ENCODE measurements around the gene ANOS1.
"Not testable (repeated sequence)": the region's sequence is repeated elsewhere in the genome, so short reads cannot be mapped to it uniquely, and the experiment has no call there.

ANOS1 gene

GRCh38 chrX:8591501-8591900 lies 140.4 kb downstream of the ANOS1 start:
- DNase-seq, result no peak

GRCh38 chrX:8586953-8587352 lies 145.0 kb downstream of the ANOS1 start:
- no peak for DNase-seq

- DNase-seq, result no peak
These were observed 152.3 kb downstream of the ANOS1 start for GRCh38 chrX:8579602-8580001.

- DNase-seq, result no peak
These were observed 155.1 kb downstream of the ANOS1 start for GRCh38 chrX:8576821-8577220.

- DNase-seq, result no peak
These were observed 166.2 kb downstream of the ANOS1 start for GRCh38 chrX:8565729-8566128.

DNA sequence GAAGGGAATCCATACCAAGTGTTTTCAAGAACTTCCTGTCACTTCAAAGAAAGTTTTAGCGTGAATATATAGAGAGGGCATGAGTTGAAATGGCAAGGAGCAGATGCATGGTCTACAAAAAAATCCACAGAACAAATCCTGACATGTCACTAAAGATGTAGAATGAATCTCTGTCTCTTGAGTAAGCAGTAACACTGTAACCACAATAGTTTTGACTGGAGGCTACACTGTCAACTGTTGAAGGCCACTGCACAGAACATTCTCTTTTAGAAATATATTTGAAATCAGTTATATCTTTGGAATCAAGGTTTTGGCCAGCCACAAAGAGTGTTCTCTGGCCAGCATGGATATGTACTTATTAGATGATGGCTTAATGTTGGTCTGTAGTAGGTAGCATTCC lies 183.5 kb downstream of the ANOS1 start:
- no peak for DNase-seq

DNA sequence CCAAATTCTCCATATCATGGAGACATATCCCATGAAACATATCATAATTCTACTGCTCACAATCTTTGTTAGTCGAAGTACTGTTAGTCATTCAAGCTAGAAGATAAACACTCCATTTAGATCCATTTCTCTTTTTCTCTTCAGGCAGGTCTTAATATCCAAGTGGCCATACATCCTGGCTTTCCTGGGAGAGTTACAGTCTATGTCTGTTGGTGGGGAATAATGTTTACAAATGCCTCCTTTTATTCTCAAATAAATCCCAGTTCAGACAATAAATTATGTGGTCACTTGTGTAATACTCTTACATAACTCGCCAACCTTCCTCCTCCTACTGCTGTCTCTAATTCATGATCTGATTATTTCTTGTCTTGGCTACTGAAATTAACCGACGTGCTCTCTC lies 185.2 kb downstream of the ANOS1 start:
- DNase-seq, result no peak

GRCh38 chrX:8520791-8521190 lies 211.1 kb downstream of the ANOS1 start:
- no peak for DNase-seq

DNA sequence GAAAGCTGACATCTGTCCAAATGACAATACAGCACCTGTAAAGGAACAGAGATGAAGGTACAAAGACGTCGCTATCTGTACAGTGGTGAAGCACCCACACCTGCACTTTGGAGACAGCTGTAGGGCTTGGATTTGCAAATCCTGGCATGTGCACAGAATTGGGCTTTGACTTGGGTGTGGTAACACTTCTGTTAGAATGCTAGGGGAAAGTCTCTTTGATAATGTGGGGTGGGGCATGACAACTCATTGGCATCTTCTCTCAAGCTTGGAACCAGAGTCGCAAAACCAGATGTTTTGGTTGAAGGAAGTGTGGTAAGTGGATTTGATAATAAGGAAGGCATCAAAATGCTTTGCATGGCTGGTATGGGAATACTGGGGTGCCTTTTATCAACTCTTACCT lies 211.8 kb downstream of the ANOS1 start:
- DNase-seq, result no peak

GRCh38 chrX:8504451-8504850 lies 227.5 kb downstream of the ANOS1 start:
- no peak for DNase-seq

DNA sequence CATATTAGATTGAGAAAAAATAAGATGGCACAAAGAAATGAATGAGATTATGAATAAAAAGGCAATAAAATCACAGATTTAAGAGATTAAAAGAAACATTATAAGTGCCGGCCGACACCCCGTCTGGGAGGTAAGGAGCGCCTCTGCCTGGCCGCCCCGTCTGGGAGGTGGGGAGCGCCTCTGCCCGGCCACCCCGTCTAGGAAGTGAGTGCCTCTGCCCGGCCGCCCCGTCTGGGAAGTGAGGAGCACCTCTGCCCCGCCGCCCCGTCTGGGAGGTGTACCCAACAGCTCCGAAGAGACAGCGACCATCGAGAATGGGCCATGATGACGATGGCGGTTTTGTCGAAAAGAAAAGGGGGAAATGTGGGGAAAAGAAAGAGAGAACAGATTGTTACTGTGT lies 229.8 kb downstream of the ANOS1 start:
- DNase-seq, result not testable (repeated sequence)

GRCh38 chrX:8500203-8500602 lies 231.7 kb downstream of the ANOS1 start:
- no peak for DNase-seq

GRCh38 chrX:8495036-8495435 lies 236.9 kb downstream of the ANOS1 start:
- not testable (repeated sequence) for DNase-seq

- no peak for DNase-seq
These were observed 247.5 kb downstream of the ANOS1 start for GRCh38 chrX:8484360-8484949.

Data from activated CD4-positive, CD25-positive, alpha-beta regulatory T cell (primary cell).